ENCODE results near the gene LEO1. TPM values are rescaled to one million over a fixed set of nuclear protein-coding genes. Genes with fewer than 3 reads are reported as not detected.

LEO1 gene
- total and polyA plus RNA-seq, 2 of the 13 experiments (the other 11 are each of a cell fraction or from before 2014, with no cell fraction given), result 17.0 to 60.3 TPM

DNA sequence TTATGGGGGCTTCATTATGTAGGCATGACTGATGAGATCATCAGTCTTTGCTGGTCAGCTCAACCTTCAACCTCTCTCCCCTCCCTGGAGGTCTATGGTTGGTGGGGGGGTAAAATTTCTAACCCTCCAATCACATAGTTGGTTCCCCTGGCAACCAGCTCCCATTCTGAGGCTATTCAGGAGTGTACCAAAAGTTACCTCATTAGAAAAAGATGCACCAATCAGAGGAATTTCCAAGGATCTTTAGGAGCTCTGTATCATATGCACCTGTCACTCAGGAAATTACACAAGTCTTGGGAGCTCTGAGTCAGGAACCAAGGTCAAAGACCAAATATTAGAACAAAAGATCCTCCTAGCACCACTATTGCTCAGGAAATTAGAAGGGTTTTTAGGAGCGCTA is 21.4 kb upstream of the LEO1 start (continued):
- TF ChIP-seq, protein P1, sequence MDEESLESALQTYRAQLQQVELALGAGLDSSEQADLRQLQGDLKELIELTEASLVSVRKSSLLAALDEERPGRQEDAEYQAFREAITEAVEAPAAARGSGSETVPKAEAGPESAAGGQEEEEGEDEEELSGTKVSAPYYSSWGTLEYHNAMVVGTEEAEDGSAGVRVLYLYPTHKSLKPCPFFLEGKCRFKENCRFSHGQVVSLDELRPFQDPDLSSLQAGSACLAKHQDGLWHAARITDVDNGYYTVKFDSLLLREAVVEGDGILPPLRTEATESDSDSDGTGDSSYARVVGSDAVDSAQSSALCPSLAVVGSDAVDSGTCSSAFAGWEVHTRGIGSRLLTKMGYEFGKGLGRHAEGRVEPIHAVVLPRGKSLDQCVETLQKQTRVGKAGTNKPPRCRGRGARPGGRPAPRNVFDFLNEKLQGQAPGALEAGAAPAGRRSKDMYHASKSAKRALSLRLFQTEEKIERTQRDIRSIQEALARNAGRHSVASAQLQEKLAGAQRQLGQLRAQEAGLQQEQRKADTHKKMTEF (CRISPR knock-in tag; IDR thresholded peaks at IDR 0.05), result 0 out of 2 replicates have a peak, but pooled peaks have one; percentile 23
- TF ChIP-seq SOX6 (IDR thresholded peaks at IDR 0.05) (no peak), SOX6 (CRISPR knock-in tag; IDR thresholded peaks at IDR 0.05) (0 out of 2 replicates have a peak, but pooled peaks have one; percentile 13), ZSCAN21 (CRISPR knock-in tag; IDR thresholded peaks at IDR 0.05; ENCODE audit: borderline replicate concordance) (no peak), ZNF367 (CRISPR knock-in tag; IDR thresholded peaks at IDR 0.05; ENCODE audit: borderline replicate concordance) (no peak), EP300 (IDR thresholded peaks at IDR 0.05; ENCODE audit: low read depth in 2 of 2, low read length in 2 of 2) (peak in 1 of 2 experiments; percentile 45; a peak in 1 of 4 replicates), EP300 (CRISPR knock-in tag; IDR thresholded peaks at IDR 0.05; ENCODE audit: borderline replicate concordance) (no peak), ATF7-NPFF (CRISPR knock-in tag; IDR thresholded peaks at IDR 0.05; ENCODE audit: low read depth) (no peak), ZNF431 (CRISPR knock-in tag; IDR thresholded peaks at IDR 0.05; ENCODE audit: borderline replicate concordance, low read depth) (no peak), MAZ (IDR thresholded peaks at IDR 0.05; ENCODE audit: borderline replicate concordance, low read depth, low read length) (no peak), MAZ (CRISPR knock-in tag; IDR thresholded peaks at IDR 0.05; ENCODE audit: low read depth) (no peak), ZNF136 (CRISPR knock-in tag; IDR thresholded peaks at IDR 0.05; ENCODE audit: low read depth) (no peak), RFX1 (IDR thresholded peaks at IDR 0.05) (peak; percentile 49; the same call in 1 of the 2 replicates), ETV5 (CRISPR knock-in tag; IDR thresholded peaks at IDR 0.05; ENCODE audit: borderline replicate concordance) (peak; percentile 38; the same call in 1 of the 2 replicates), DNMT3B (CRISPR knock-in tag; conservative IDR thresholded peaks at IDR 0.05) (no peak), SAP130 (CRISPR knock-in tag; IDR thresholded peaks at IDR 0.05; ENCODE audit: low read depth) (0 out of 2 replicates have a peak, but pooled peaks have one; percentile 21), HMGA1 (CRISPR knock-in tag; conservative IDR thresholded peaks at IDR 0.05) (no peak), YEATS4 (CRISPR knock-in tag; IDR thresholded peaks at IDR 0.05; ENCODE audit: borderline replicate concordance) (no peak), ZNF12 (CRISPR knock-in tag; IDR thresholded peaks at IDR 0.05) (no peak), ZNF792 (CRISPR knock-in tag; IDR thresholded peaks at IDR 0.05) (no peak), HNF4A (CRISPR knock-in tag; IDR thresholded peaks at IDR 0.05) (no peak; the same call in 1 of the 2 replicates), MAFF (IDR thresholded peaks at IDR 0.05; ENCODE audit: low read depth, low read length) (no peak), GATAD2A (CRISPR knock-in tag; IDR thresholded peaks at IDR 0.05) (peak; percentile 51; the same call in 1 of the 2 replicates), ZNF776 (CRISPR knock-in tag; IDR thresholded peaks at IDR 0.05) (no peak)
- TF ChIP-seq, protein P2, sequence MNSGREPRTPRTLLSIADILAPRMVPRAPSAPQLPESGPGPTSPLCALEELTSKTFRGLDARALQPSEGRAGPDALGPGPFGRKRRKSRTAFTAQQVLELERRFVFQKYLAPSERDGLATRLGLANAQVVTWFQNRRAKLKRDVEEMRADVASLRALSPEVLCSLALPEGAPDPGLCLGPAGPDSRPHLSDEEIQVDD (CRISPR knock-in tag; IDR thresholded peaks at IDR 0.05; ENCODE audit: borderline replicate concordance), result no peak
- TF ChIP-seq, protein P3, sequence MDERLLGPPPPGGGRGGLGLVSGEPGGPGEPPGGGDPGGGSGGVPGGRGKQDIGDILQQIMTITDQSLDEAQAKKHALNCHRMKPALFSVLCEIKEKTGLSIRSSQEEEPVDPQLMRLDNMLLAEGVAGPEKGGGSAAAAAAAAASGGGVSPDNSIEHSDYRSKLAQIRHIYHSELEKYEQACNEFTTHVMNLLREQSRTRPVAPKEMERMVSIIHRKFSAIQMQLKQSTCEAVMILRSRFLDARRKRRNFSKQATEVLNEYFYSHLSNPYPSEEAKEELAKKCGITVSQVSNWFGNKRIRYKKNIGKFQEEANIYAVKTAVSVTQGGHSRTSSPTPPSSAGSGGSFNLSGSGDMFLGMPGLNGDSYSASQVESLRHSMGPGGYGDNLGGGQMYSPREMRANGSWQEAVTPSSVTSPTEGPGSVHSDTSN (CRISPR knock-in tag; IDR thresholded peaks at IDR 0.05), result peak; percentile 80
- TF ChIP-seq, protein P4, sequence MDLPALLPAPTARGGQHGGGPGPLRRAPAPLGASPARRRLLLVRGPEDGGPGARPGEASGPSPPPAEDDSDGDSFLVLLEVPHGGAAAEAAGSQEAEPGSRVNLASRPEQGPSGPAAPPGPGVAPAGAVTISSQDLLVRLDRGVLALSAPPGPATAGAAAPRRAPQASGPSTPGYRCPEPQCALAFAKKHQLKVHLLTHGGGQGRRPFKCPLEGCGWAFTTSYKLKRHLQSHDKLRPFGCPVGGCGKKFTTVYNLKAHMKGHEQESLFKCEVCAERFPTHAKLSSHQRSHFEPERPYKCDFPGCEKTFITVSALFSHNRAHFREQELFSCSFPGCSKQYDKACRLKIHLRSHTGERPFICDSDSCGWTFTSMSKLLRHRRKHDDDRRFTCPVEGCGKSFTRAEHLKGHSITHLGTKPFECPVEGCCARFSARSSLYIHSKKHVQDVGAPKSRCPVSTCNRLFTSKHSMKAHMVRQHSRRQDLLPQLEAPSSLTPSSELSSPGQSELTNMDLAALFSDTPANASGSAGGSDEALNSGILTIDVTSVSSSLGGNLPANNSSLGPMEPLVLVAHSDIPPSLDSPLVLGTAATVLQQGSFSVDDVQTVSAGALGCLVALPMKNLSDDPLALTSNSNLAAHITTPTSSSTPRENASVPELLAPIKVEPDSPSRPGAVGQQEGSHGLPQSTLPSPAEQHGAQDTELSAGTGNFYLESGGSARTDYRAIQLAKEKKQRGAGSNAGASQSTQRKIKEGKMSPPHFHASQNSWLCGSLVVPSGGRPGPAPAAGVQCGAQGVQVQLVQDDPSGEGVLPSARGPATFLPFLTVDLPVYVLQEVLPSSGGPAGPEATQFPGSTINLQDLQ (CRISPR knock-in tag; IDR thresholded peaks at IDR 0.05), result no peak
- TF ChIP-seq, protein P5, sequence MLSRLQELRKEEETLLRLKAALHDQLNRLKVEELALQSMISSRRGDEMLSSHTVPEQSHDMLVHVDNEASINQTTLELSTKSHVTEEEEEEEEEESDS (CRISPR knock-in tag; IDR thresholded peaks at IDR 0.05; ENCODE audit: borderline replicate concordance), result no peak

All from HepG2 (cell line).